GM12874 (cell line): Measurements from ENCODE around the gene CREB3L2.

Source experiments
- CTCF ChIP-seq: IDR thresholded peaks from 2 replicates; pipeline ENCODE4 v1.5.1; 2011; ENCODE audit warnings: low read depth, mild to moderate bottlenecking, control low read depth, low read length, moderate library complexity; ENCODE audit not compliant: insufficient read depth

Gene CREB3L2

GRCh38 chr7:137987018-137987349 lies 14.9 kb downstream of the CREB3L2 start:
- TF ChIP-seq CTCF: no peak

GRCh38 chr7:137986252-137987017 lies 15.5 kb downstream of the CREB3L2 start:
- no peak for TF ChIP-seq CTCF

GRCh38 chr7:137985897-137986251 lies 16.0 kb downstream of the CREB3L2 start:
- peak; percentile 22; the same call in 1 of the 2 replicates for TF ChIP-seq CTCF

- TF ChIP-seq CTCF: no peak
Measured at GRCh38 chr7:137985253-137985896, 16.5 kb downstream of the CREB3L2 start.

GRCh38 chr7:137984181-137985041 lies 17.5 kb downstream of the CREB3L2 start:
- TF ChIP-seq CTCF: no peak

- no peak for TF ChIP-seq CTCF
Measured at GRCh38 chr7:137983323-137984008, 18.4 kb downstream of the CREB3L2 start.

- no peak for TF ChIP-seq CTCF
Measured at GRCh38 chr7:137981668-137982067, 20.2 kb downstream of the CREB3L2 start.
